DOHH2 (cell line): Measurements from ENCODE around the gene ZNF467.

Source experiments
- H3F3A ChIP-seq: fragments of 200-600 bp; sonication (generic), shearing (Covaris generic); 2 replicates; pipeline ENCODE4 v1.6.0; 2016; ENCODE audit warnings: antibody characterized with exemption, mild to moderate bottlenecking; ENCODE audit not compliant: control insufficient read depth, insufficient read depth
- H3K27ac ChIP-seq: fragments of 200-600 bp; sonication (generic); 2 replicates; pipeline ENCODE4 v1.5.1; 2014; ENCODE audit warnings: low read depth, mild to moderate bottlenecking, low read length, moderate library complexity
- H3K27me3 ChIP-seq: fragments of 200-600 bp; sonication (generic); 2 replicates; pipeline ENCODE4 v1.6.1; 2014; ENCODE audit warnings: mild to moderate bottlenecking, low read length, mixed read lengths; ENCODE audit not compliant: control insufficient read depth
- H3K36me3 ChIP-seq: fragments of 200-600 bp; sonication (generic); 2 replicates; pipeline ENCODE4 v1.6.1; 2014; ENCODE audit warnings: mild to moderate bottlenecking, low read length, moderate library complexity, mixed read lengths; ENCODE audit not compliant: control insufficient read depth
- H3K4me1 ChIP-seq: fragments of 200-600 bp; sonication (generic); 2 replicates; pipeline ENCODE4 v1.6.1; 2014; ENCODE audit warnings: mild to moderate bottlenecking, low read length, mixed read lengths; ENCODE audit not compliant: control insufficient read depth
- H3K4me2 ChIP-seq: fragments of 200-600 bp; sonication (generic); 2 replicates; pipeline ENCODE4 v1.6.0; 2014; ENCODE audit warnings: mild to moderate bottlenecking, low read length, moderate library complexity
- H3K4me3 ChIP-seq: fragments of 200-600 bp; sonication (generic); 2 replicates; pipeline ENCODE4 v1.5.1; 2014; ENCODE audit warnings: mild to moderate bottlenecking, low read length, mixed read lengths
- H3K79me2 ChIP-seq: fragments of 200-600 bp; sonication (generic); 2 replicates; pipeline ENCODE4 v1.6.1; 2014; ENCODE audit warnings: mild to moderate bottlenecking, low read length, mixed read lengths; ENCODE audit not compliant: control insufficient read depth
- H3K9me2 ChIP-seq: fragments of 200-600 bp; sonication (generic); replicated peaks from 2 replicates; pipeline ENCODE4 v1.6.1; 2014; ENCODE audit warnings: mild to moderate bottlenecking, low read length, mixed read lengths; ENCODE audit not compliant: control insufficient read depth
- H3K9me3 ChIP-seq: fragments of 200-600 bp; sonication (generic); 2 replicates; pipeline ENCODE4 v1.6.1; 2014; ENCODE audit warnings: antibody characterized with exemption, low read length, mixed read lengths; ENCODE audit not compliant: control insufficient read depth, insufficient read depth
- H4K20me1 ChIP-seq: fragments of 200-600 bp; sonication (generic); 2 replicates; pipeline ENCODE4 v1.6.0; 2014; ENCODE audit warnings: low read depth, mild to moderate bottlenecking, antibody characterized with exemption, low read length, moderate library complexity; ENCODE audit not compliant: control insufficient read depth, insufficient read depth
- EZH2phosphoT487 ChIP-seq: fragments of 200-600 bp; sonication (generic); IDR thresholded peaks from 2 replicates; pipeline ENCODE4 v1.6.1; 2017; ENCODE audit warnings: borderline replicate concordance, mild to moderate bottlenecking, antibody characterized with exemption, low read length, moderate library complexity, mixed read lengths
- TF ChIP-seq, protein P1 (sequence below): fragments of 200-600 bp; sonication (generic); IDR thresholded peaks from one replicate; pipeline ENCODE4 v1.5.1; 2014; ENCODE audit warnings: antibody characterized with exemption, mild to moderate bottlenecking, low read depth, low read length; ENCODE audit not compliant: poor library complexity, severe bottlenecking

Gene ZNF467

GRCh38 chr7:149731207-149731955 lies 42.0 kb downstream of the ZNF467 start:
- H4K20me1 ChIP-seq: no peaks in the 10 kb centered on the region
- no peak overlapping the region for H3K4me2 ChIP-seq
- H3K79me2 ChIP-seq: no peaks in the 10 kb centered on the region
- no peaks in the 10 kb centered on the region for H3K9me3 ChIP-seq
- no peak overlapping the region for H3K27ac ChIP-seq
- no peak overlapping the region for H3K4me3 ChIP-seq
- peaks cover 12% of the 10 kb centered on the region; the same call in 1 of the 2 replicates for H3K36me3 ChIP-seq
- H3K27me3 ChIP-seq: no peaks in the 10 kb centered on the region
- H3F3A ChIP-seq: no peaks in the 10 kb centered on the region
- H3K4me1 ChIP-seq: peaks cover 6% of the 10 kb centered on the region
- H3K9me2 ChIP-seq: no peaks in the 10 kb centered on the region
- TF ChIP-seq, protein P1, sequence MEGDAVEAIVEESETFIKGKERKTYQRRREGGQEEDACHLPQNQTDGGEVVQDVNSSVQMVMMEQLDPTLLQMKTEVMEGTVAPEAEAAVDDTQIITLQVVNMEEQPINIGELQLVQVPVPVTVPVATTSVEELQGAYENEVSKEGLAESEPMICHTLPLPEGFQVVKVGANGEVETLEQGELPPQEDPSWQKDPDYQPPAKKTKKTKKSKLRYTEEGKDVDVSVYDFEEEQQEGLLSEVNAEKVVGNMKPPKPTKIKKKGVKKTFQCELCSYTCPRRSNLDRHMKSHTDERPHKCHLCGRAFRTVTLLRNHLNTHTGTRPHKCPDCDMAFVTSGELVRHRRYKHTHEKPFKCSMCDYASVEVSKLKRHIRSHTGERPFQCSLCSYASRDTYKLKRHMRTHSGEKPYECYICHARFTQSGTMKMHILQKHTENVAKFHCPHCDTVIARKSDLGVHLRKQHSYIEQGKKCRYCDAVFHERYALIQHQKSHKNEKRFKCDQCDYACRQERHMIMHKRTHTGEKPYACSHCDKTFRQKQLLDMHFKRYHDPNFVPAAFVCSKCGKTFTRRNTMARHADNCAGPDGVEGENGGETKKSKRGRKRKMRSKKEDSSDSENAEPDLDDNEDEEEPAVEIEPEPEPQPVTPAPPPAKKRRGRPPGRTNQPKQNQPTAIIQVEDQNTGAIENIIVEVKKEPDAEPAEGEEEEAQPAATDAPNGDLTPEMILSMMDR: no peak
- no peak for TF ChIP-seq EZH2phosphoT487

GRCh38 chr7:149729983-149730801 lies 43.2 kb downstream of the ZNF467 start:
- Histone ChIP-seq H3K9me3 (no peaks in the 10 kb centered on the region), H3K4me2 (no peak overlapping the region), H3K4me1 (peaks cover 6% of the 10 kb centered on the region), H4K20me1 (no peaks in the 10 kb centered on the region), H3K27me3 (no peaks in the 10 kb centered on the region), H3K36me3 (peaks cover 20% of the 10 kb centered on the region), H3K9me2 (no peaks in the 10 kb centered on the region), H3K4me3 (no peak overlapping the region), H3F3A (no peaks in the 10 kb centered on the region), H3K27ac (no peak overlapping the region), H3K79me2 (no peaks in the 10 kb centered on the region)
- TF ChIP-seq EZH2phosphoT487: no peak
- TF ChIP-seq, protein P1: no peak

DNA sequence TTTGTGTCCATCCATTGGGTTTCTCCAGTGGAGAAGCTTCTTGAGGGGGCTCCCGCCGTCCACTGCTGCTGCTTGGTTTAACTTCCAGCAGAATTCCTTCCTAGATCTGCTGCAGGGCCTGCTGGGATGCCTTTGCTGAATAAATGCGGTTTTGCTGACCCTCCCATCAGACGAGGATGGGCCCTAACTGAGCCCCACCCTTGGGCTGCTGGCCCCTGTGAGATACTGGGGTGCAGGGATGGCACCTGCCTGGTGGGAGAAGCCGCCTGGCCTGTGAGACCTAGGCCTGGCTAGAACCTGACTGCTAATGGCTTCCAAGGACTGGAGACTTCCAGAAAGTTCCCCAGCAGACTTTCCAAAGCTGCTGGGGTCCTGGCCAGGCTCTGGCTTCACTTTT lies 43.8 kb downstream of the ZNF467 start:
- no peak overlapping the region for H3K4me3 ChIP-seq
- H3F3A ChIP-seq: no peaks in the 10 kb centered on the region
- H4K20me1 ChIP-seq: no peaks in the 10 kb centered on the region
- H3K36me3 ChIP-seq: peaks cover 26% of the 10 kb centered on the region
- H3K4me1 ChIP-seq: peaks cover 4% of the 10 kb centered on the region
- no peaks in the 10 kb centered on the region for H3K79me2 ChIP-seq
- H3K9me3 ChIP-seq: no peaks in the 10 kb centered on the region
- H3K4me2 ChIP-seq: no peak overlapping the region
- TF ChIP-seq, protein P1: no peak
- TF ChIP-seq EZH2phosphoT487: no peak
- H3K27me3 ChIP-seq: no peaks in the 10 kb centered on the region
- no peak overlapping the region for H3K27ac ChIP-seq
- no peaks in the 10 kb centered on the region for H3K9me2 ChIP-seq
